ENCODE measurements around the gene N4BP2L2.

DNA sequence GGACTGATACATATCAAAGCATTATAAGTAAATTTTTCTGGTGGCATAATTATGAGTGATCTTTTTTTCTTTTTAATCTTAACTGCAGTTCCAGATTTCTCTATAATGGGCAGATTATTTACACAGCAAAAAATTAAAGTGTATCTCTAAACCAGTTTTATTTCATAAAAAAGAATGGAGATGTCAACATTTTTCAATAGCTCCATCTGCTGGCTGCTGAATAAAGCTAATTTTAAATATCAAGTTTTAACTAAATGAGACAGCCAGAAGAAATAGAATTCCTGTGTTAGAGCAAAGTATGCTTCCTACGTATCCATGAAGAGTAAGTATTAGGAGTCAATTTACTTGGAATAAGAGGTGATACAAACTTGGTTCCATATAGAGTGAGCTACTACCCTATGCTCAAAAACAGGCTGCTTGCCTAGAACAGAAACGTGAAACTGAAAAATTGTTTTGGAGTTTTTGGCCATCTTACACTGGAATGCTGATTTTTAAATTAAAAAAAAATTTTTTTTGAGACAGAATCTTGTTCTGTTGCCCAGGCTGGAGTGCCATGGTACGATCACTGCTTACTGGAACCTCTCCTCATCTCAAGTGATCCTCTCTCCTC is 42.7 kb upstream of the N4BP2L2 start:
- TF ChIP-seq, protein P1, sequence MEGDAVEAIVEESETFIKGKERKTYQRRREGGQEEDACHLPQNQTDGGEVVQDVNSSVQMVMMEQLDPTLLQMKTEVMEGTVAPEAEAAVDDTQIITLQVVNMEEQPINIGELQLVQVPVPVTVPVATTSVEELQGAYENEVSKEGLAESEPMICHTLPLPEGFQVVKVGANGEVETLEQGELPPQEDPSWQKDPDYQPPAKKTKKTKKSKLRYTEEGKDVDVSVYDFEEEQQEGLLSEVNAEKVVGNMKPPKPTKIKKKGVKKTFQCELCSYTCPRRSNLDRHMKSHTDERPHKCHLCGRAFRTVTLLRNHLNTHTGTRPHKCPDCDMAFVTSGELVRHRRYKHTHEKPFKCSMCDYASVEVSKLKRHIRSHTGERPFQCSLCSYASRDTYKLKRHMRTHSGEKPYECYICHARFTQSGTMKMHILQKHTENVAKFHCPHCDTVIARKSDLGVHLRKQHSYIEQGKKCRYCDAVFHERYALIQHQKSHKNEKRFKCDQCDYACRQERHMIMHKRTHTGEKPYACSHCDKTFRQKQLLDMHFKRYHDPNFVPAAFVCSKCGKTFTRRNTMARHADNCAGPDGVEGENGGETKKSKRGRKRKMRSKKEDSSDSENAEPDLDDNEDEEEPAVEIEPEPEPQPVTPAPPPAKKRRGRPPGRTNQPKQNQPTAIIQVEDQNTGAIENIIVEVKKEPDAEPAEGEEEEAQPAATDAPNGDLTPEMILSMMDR (IDR thresholded peaks at IDR 0.05 in 2 of 3, conservative IDR thresholded peaks at IDR 0.05 in 1 of 3; ENCODE audit: borderline replicate concordance in 1 of 3, insufficient read depth in 1 of 3, low read depth in 2 of 3, low read length in 2 of 3), result peak; percentile 44 to 57 (median 55); a peak in 5 of 6 replicates
- TF ChIP-seq ATF3 (IDR thresholded peaks at IDR 0.05), result no peak
- TF ChIP-seq POLR2A (IDR thresholded peaks at IDR 0.05; ENCODE audit: borderline replicate concordance, extremely low read depth, insufficient read depth, insufficient read length), result no peak
- no peak for TF ChIP-seq EZH2 (IDR thresholded peaks at IDR 0.05)
- TF ChIP-seq TCF7L2 (IDR thresholded peaks at IDR 0.05; ENCODE audit: borderline replicate concordance, extremely low read depth, insufficient read depth, insufficient read length), result no peak
- TF ChIP-seq YY1 (IDR thresholded peaks at IDR 0.05; ENCODE audit: extremely low read depth, insufficient replicate concordance, low read depth, low read length), result no peak
- TF ChIP-seq ZNF274 (IDR thresholded peaks at IDR 0.05; ENCODE audit: low read depth, low read length), result no peak

All from HCT116 (cell line).